ACHN (cell line): Measurements from ENCODE around the gene ZBTB1.

Source experiments
- DNase-seq: peaks from one replicate; pipeline ENCODE4 v3.0.0-alpha.2; 2015
- in situ Hi-C: cut with HindIII; loops from 2 replicates; pipeline ENCODE4 v1.10.0; 2017; ENCODE audit warnings: low sequenced_read_pairs, low pct_ligation_motif_present, low pct_unique_long_range_greater_than_20kb

The ZBTB1 gene

GRCh38 chr14:64504310-64504896 is at the start of gene ZBTB1:
Gene ZBTB1 (plus strand): TSS chr14:64504770. CDS start chr14:64521505, 16,735 bp downstream.
- DNase-seq: peak; percentile 71

GRCh38 chr14:64459405-64460136 is 45.0 kb upstream of the ZBTB1 start:
- in situ Hi-C loops: no loop called here
- DNase-seq: no peak

More at GRCh38 chr14:64504310-64504896, at the start of gene ZBTB1:
- in situ Hi-C loops: no loop called here

GRCh38 chr14:64461221-64461620 is 43.3 kb upstream of the ZBTB1 start:
- in situ Hi-C loops: no loop called here
- no peak for DNase-seq

- DNase-seq: no peak
- in situ Hi-C loops: no loop called here
Observed at GRCh38 chr14:64463195-64463594, 41.4 kb upstream of the ZBTB1 start.

GRCh38 chr14:64463873-64464272 is 40.7 kb upstream of the ZBTB1 start:
- DNase-seq: no peak
- in situ Hi-C loops: no loop called here

GRCh38 chr14:64464651-64465050 is 39.9 kb upstream of the ZBTB1 start:
- in situ Hi-C loops: no loop called here
- no peak for DNase-seq

- in situ Hi-C loops: no loop called here
- peak; percentile 62 for DNase-seq
Observed at GRCh38 chr14:64465191-64465822, 39.3 kb upstream of the ZBTB1 start, which contains the start of gene AKAP5. Gene AKAP5 (plus strand): TSS chr14:64465499. CDS start chr14:64468395, 2,896 bp downstream.

- in situ Hi-C loops: no loop called here
- DNase-seq: peak; percentile 54
Observed at GRCh38 chr14:64465831-64466554, 38.6 kb upstream of the ZBTB1 start.

GRCh38 chr14:64467101-64467500 is 37.5 kb upstream of the ZBTB1 start:
- in situ Hi-C loops: no loop called here
- no peak for DNase-seq

- DNase-seq: no peak
- in situ Hi-C loops: no loop called here
Observed at GRCh38 chr14:64467566-64467965, 37.0 kb upstream of the ZBTB1 start.

GRCh38 chr14:64468451-64468850 is 36.1 kb upstream of the ZBTB1 start:
- in situ Hi-C loops: no loop called here
- DNase-seq: no peak

- no peak for DNase-seq
- in situ Hi-C loops: no loop called here
Observed at GRCh38 chr14:64474041-64474440, 30.5 kb upstream of the ZBTB1 start.

- DNase-seq: no peak
- in situ Hi-C loops: no loop called here
Observed at GRCh38 chr14:64474698-64475097, 29.9 kb upstream of the ZBTB1 start.

GRCh38 chr14:64475585-64476273 is 28.8 kb upstream of the ZBTB1 start:
- DNase-seq: no peak
- in situ Hi-C loops: no loop called here

GRCh38 chr14:64476438-64476837 is 28.1 kb upstream of the ZBTB1 start:
- in situ Hi-C loops: no loop called here

GRCh38 chr14:64478634-64479250 is 25.8 kb upstream of the ZBTB1 start:
- in situ Hi-C loops: no loop called here
- DNase-seq: peak; percentile 33

More at GRCh38 chr14:64476438-64476837, 28.1 kb upstream of the ZBTB1 start:
- DNase-seq: no peak

- DNase-seq: no peak
- in situ Hi-C loops: no loop called here
Observed at GRCh38 chr14:64488590-64489099, 15.9 kb upstream of the ZBTB1 start.

GRCh38 chr14:64491637-64492036 is 12.9 kb upstream of the ZBTB1 start:
- in situ Hi-C loops: no loop called here
- no peak for DNase-seq
